Choroid plexus epithelial cell (primary cell): ENCODE data around the gene GPR32.

Experiments used
- DNase-seq: peaks from one replicate; pipeline ENCODE4 v3.0.0-alpha.2; 2010; ENCODE audit warnings: low read depth
- H3K4me3 ChIP-seq: 2 replicates; pipeline ENCODE4 v1.5.1; 2011; ENCODE audit warnings: low read depth, mild to moderate bottlenecking, control low read depth, low read length, moderate library complexity
- TF ChIP-seq, protein P1 (sequence below): conservative IDR thresholded peaks from 2 replicates; pipeline ENCODE4 v1.5.1; 2011; ENCODE audit warnings: low read depth, mild to moderate bottlenecking, control low read depth, inconsistent platforms, low read length, moderate library complexity

The GPR32 gene

DNA sequence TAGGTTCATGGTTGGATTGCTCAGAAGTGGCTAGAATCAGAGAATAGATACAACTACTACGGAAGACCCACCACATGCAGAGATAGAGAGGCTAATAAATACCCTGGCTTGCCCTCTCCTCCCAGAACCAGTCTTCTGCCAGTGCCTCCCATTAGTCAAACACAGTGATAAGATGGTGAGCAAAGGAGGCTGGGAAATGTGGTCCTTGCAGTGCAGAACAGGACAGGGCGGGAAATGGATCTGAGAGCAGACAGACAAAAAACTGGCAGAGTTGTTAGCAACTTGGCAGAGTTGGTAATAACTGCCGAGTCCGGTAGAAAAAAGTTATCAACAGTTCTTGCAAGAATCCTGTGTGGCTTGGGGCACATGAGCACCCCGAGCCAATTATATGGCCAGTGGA, 44.6 kb downstream of the GPR32 start:
- TF ChIP-seq, protein P1, sequence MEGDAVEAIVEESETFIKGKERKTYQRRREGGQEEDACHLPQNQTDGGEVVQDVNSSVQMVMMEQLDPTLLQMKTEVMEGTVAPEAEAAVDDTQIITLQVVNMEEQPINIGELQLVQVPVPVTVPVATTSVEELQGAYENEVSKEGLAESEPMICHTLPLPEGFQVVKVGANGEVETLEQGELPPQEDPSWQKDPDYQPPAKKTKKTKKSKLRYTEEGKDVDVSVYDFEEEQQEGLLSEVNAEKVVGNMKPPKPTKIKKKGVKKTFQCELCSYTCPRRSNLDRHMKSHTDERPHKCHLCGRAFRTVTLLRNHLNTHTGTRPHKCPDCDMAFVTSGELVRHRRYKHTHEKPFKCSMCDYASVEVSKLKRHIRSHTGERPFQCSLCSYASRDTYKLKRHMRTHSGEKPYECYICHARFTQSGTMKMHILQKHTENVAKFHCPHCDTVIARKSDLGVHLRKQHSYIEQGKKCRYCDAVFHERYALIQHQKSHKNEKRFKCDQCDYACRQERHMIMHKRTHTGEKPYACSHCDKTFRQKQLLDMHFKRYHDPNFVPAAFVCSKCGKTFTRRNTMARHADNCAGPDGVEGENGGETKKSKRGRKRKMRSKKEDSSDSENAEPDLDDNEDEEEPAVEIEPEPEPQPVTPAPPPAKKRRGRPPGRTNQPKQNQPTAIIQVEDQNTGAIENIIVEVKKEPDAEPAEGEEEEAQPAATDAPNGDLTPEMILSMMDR = no peak
- no peak for DNase-seq
- H3K4me3 ChIP-seq = no peak overlapping the region

DNA sequence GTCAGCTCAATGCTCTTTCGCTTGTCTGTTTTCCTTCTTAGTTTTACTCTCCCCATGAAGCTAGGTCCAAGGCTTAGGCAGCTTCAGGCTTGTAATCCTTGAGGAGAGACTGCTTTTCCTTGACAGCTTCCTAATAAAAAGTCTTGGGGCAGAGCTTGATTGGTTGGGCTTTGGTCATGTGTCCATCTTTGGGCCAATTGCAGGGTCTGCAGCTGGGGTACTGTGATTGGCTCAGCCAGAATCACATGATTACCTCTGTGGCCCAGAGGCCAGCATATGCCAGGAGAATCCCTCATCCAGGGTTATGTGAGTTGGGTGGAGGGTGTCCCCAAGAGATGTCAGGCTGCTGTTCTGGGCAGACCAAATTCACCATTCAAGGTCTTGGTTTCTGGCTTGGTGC, 45.2 kb downstream of the GPR32 start:
- DNase-seq = no peak
- no peak overlapping the region for H3K4me3 ChIP-seq
- TF ChIP-seq, protein P1 = no peak

DNA sequence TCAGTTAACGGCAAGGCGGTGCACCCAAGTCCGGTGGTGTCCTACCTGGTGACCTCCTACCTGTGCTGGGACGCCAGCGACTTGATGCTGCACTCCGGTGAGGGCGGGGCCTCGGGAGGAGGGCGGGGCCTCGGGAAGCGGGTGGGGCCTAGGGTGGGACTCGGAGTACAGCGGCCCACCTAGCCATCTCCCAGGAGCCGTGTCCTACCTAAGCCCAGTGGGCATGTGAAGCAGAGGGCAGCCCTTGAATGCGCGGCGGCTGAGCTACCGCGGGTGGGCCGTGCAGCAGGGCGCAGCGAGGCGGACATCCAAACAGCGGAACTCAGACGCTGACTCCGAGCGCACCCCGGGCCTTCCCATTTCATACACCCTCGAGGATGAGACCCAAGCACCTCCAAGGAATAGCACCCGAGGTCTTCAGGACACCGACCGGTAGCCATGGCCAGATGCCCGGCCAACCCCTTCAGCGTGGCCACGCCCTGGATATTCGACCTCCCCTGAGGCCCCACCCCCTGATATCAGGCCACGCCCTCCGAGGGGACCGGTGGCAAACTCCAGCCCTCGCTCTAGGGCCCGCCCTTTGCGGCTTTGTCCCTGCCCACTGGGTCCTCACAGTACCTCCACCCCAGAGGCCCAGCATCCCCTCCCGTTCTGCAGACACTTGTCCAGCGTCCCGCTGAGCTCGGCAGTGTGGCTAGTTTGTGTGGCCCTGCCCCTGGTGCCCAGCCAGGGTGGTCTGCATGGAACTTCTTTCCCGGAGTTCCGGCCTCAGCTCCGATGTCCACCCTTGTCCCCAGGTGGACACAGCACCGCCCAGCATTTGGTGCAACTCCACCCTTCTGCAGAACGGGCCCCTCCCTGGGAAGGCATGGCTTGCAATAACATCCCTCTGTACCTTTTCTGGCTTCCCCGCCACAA, 47.9 kb downstream of the GPR32 start:
- TF ChIP-seq, protein P1 = no peak
- H3K4me3 ChIP-seq = peak overlapping the region; percentile 35
- DNase-seq = peak; percentile 10

DNA sequence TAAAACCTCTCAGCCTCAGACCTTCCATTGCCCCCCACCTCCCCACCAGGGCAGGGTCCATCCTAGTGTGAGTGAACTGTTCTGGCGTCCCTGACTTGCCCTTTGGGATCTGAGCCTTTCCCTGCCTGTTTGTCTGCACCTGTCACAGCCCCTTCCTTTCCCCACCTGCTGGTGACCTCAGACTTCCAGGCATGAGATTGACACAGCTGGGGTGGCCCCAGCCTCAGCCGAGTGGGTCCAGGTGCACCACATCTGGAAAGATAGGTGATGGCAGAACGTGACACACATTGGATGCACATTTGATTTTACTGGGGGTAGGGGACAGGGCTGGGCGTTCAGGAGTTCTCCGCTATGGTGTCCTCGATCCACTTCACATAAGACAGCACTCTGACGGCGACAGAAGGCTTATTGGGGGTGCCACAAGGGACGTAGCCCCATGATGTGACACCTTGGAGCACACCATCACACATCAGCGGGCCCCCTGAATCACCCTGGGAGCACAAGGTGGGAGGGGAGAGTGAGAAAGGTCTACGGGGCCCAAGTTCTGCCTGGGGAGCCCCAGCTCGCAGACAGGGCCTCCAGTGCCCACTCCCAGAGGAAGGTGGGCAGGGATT, 48.7 kb downstream of the GPR32 start:
- no peak for DNase-seq
- no peak overlapping the region for H3K4me3 ChIP-seq
- TF ChIP-seq, protein P1 = no peak

DNA sequence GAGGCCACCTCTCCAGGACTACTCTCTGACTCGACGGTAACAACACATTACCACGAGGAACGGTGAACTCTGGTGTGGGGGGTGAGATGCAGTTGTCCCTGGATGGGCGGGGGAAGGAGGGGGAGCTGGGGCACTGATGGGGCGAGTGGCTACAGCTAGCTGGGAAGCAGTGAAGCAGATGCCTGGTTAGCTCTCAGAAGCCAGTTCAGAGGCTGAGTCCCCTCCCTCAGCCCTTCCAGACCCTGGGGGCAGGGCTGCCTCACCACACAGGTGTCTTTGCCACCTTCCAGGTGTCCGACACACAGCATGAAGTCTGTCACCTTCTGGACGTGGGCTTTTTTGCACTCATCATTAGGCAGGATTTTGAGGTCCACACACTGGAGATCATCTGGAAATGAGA, 49.4 kb downstream of the GPR32 start:
- DNase-seq = no peak
- H3K4me3 ChIP-seq = no peak overlapping the region
- TF ChIP-seq, protein P1 = no peak

DNA sequence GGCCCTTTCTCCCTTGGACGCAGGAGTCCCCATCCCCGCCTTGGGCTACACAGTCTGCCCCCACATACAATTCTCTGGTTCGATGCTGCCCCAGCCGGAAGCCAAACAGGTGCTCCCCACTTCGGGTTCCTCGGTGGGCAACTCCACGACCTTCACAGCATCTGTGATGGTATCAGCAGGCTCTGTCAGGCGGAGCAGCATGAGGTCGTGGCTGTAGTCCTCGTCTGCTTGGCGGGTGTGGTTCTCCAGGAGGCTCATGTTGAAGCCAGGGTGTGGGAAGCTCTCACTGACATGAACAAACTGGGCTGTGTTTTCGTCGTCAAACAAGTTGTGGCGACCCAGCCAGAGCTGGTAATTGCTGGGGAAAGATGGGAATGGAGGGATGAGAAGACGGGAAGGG, 49.8 kb downstream of the GPR32 start:
- H3K4me3 ChIP-seq = no peak overlapping the region
- no peak for DNase-seq
- TF ChIP-seq, protein P1 = no peak
